Retinal pigment epithelial cell (primary cell): ENCODE measurements around the gene RO60.

Experiments
- DNase-seq: peaks from one replicate; pipeline ENCODE4 v3.0.0-alpha.2; 2010; ENCODE audit warnings: low read depth
- H3K4me3 ChIP-seq: 2 replicates; pipeline ENCODE4 v1.5.1; 2011; ENCODE audit warnings: mild to moderate bottlenecking, low read length, control low read depth, moderate library complexity
- TF ChIP-seq, protein P1 (sequence below): conservative IDR thresholded peaks from 2 replicates; pipeline ENCODE4 v1.5.1; 2011; ENCODE audit warnings: low read depth, low read length, control low read depth, inconsistent platforms

Gene RO60

DNA sequence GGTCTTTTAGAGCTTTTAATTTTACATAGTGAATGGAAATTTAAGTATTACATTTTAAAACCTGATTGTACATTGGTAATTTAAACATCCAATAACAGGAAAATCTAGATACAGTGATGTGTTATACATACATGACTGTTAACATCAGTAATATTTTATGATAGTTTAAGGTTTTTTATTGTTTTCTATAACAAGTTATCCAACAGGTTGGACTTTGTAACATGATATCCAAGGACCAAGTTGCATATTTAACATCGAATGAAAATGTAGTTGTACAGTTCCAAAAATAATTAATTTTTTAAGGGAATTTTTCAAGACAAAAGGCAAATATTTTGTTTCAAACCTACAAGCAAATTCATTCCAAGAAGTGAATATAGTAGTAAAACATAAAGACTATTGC lies 31.5 kb downstream of the RO60 start:
- TF ChIP-seq, protein P1, sequence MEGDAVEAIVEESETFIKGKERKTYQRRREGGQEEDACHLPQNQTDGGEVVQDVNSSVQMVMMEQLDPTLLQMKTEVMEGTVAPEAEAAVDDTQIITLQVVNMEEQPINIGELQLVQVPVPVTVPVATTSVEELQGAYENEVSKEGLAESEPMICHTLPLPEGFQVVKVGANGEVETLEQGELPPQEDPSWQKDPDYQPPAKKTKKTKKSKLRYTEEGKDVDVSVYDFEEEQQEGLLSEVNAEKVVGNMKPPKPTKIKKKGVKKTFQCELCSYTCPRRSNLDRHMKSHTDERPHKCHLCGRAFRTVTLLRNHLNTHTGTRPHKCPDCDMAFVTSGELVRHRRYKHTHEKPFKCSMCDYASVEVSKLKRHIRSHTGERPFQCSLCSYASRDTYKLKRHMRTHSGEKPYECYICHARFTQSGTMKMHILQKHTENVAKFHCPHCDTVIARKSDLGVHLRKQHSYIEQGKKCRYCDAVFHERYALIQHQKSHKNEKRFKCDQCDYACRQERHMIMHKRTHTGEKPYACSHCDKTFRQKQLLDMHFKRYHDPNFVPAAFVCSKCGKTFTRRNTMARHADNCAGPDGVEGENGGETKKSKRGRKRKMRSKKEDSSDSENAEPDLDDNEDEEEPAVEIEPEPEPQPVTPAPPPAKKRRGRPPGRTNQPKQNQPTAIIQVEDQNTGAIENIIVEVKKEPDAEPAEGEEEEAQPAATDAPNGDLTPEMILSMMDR = no peak
- DNase-seq = no peak
- H3K4me3 ChIP-seq = no peak overlapping the region

DNA sequence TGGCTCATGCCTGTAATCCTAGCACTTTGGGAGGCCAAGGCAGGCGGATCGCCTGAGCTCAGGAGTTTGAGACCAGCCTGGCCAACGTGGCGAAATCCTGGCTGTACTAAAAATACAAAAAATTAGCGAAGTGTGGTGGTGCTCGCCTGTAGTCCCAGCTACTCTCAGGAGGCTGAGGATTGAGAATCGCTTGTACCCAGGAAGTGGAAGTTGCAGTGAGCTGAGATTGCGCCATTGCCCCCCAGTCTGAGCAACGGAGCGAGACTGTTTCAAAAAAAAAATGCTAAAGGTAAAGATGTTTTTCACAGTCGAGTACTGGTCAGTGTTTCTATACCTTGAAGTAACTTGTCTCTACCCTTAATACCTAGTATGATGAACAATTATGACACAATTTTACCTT lies 34.7 kb downstream of the RO60 start:
- TF ChIP-seq, protein P1 = no peak
- DNase-seq = no peak
- H3K4me3 ChIP-seq = no peak overlapping the region

DNA sequence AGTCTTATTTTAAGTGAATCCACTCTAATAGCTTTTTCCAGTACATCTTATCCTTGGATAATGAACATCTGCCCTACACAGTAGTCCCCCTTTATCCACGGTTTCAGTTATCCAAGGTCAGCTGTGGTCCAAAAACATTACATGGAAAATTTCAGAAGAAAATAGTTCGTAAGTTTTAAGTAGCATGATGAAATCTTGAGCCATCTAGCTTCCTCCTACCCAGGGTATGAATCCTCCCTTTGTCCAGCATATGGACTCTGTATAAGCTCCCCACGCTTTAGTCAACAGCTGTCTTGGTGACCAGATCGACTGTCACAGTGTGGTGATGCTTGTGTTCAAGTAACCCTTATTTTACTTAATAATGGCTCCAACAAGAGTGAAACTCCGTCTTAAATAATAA lies 43.2 kb downstream of the RO60 start:
- H3K4me3 ChIP-seq = no peak overlapping the region
- no peak for DNase-seq
- TF ChIP-seq, protein P1 = no peak

DNA sequence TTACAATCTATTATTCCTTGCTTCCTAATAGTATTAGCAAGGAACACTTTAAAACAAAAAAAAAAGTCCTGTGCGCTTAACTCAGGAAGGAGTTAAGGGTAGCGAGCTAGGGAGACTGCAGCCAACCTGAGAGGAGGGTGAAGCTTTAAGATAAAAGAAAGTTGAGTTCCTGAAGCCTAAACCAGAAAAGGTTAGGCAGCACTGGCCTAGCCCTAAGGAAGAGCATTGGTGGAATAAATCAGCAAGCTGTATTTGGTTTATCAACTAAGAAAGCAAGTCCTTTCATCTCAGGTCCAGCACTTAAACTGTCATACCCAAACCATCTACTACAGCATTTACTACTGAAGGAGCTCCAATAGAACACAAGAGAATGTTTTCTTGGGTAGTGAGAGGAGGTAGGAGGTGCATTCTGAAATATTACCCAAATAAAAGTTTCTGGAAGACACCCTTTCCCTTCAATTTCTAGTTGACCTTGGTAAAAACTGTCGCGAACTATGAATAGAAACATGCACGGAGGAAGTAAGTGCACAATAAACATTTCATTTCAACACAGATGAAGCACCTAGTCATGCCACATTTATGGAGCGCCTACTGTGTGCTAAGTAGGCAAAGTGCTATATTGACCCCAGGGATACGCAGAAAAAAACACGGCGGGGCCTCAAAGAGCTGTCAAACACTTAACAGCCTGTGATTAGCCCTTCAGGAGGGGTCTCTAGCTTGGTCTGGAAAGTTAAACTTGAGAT lies 44.5 kb downstream of the RO60 start:
- DNase-seq = no peak
- H3K4me3 ChIP-seq = peak overlapping the region; percentile 72
- TF ChIP-seq, protein P1 = no peak

DNA sequence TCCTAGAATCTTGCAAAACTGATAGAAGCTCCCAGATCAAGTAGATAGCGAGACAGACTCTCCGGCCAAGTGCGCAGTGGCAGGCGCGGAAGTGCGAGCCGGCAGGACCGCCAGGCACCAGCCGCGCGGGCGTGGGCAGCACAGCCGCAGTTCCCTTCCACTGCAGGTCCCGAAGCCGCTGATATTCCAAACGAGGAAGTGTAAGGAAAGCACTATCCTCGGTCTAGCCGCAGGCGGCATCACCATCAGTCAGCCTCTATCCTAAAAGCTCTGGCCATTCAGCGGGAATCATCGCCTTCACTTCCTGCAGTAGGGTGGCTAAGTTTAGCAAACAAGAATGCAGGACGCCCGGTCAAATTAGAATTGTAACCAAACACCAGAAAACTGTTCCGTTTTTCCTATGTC lies 45.1 kb downstream of the RO60 start:
- TF ChIP-seq, protein P1 = no peak
- no peak for DNase-seq
- H3K4me3 ChIP-seq = peak overlapping the region; percentile 72

DNA sequence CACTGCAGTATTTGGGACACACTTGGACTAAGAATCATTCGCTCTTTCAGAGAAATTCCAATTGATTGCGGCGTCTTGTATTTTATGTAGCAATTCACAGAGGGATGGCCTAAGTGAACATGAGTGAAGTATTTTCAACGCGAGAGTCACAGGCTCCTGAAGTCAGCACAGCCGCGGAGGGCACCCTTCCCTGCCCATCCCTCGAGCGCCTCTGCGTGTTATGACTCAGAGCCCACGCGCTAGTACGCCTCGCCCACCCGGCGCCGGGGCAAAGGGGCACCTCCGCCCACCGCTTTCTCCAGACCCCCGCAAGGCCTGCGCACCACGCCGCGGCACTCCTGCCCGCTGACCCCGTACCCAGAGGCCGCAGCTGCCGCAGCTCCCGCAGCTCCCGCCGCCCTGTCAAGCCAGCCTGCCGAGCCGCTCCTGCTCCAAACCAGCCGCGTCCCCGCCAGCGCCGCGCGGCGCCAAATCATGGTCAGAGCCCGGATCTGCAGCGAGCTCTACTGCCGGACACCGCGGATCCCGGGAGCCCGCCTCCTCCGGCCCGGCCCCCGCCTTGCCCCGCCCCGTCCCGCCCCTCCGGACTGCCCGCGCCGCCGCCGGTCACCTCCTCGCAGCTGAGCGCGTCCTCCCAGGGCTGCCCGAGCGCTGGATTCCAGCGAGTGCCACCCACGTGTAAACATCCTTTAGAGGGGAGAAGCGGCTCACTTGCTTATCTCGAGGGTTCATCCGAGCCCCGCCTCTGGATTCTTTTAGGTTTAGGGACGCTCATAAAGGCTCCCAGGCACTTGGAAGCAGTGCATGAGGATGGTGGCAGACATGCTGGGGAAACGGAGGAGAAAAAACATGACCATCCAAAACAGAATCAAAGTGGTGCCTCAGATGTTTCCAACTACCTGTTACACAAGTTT lies 45.8 kb downstream of the RO60 start, which contains the start of gene GLRX2:
Gene GLRX2 (minus strand): TSS at position 508 of the 914 bp plus-strand sequence. CDS start 32 bp downstream, at position 476.
- H3K4me3 ChIP-seq = peak within 1 kb of the TSS; percentile 72
- TF ChIP-seq, protein P1 = no peak
- peak; percentile 63 for DNase-seq
